Esophagus muscularis mucosa (tissue), 4 donors: ENCODE data around the gene DHPS.

ENCODE experiments used
- EP300 ChIP-seq: sonication (generic); formaldehyde crosslinking; IDR thresholded peaks from one replicate; pipeline ENCODE4 v1.6.1; 2017; ENCODE audit warnings: antibody characterized with exemption
- POLR2A ChIP-seq: fragments of 450-650 bp; IDR thresholded peaks from one replicate; pipeline ENCODE4 v1.6.1; 2017; ENCODE audit warnings: antibody characterized with exemption, moderate library complexity, mild to moderate bottlenecking, low read depth
- TF ChIP-seq, protein P1 (sequence below), 3 experiments: fragments of 200-600 bp in 2 of 3; fragments of 450-650 bp in 1 of 3; sonication (generic) in 2 of 3; IDR thresholded peaks; one replicate each; pipeline ENCODE4 v1.5.1; 2017 to 2019; ENCODE audit warnings: antibody characterized with exemption in 3 of 3, mild to moderate bottlenecking in 2 of 3, moderate library complexity in 1 of 3

DNA sequence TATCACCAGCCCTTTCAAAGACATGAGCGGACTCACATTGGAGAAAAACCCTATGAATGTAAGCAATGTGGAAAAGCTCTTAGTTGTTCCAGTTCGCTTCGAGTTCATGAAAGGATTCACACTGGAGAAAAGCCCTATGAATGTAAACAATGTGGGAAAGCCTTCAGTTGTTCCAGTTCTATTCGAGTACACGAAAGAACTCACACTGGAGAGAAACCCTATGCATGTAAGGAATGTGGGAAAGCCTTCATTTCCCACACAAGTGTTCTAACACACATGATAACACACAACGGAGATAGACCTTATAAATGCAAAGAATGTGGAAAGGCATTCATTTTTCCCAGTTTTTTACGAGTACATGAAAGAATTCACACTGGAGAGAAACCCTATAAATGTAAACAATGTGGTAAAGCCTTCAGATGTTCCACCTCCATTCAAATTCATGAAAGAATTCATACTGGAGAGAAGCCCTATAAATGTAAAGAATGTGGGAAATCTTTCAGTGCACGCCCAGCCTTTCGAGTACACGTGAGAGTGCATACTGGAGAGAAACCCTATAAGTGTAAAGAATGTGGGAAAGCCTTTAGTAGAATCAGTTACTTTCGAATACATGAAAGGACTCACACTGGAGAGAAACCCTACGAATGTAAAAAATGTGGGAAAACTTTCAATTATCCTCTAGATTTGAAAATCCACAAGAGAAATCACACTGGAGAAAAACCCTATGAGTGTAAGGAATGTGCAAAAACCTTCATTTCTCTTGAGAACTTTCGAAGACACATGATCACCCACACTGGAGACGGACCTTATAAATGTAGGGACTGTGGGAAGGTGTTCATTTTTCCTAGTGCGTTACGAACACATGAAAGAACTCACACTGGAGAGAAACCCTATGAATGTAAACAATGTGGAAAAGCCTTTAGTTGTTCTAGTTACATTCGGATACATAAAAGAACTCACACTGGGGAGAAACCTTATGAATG is 53.3 kb downstream of the DHPS start:
- TF ChIP-seq EP300 (no peak), POLR2A (no peak)
- TF ChIP-seq, protein P1, sequence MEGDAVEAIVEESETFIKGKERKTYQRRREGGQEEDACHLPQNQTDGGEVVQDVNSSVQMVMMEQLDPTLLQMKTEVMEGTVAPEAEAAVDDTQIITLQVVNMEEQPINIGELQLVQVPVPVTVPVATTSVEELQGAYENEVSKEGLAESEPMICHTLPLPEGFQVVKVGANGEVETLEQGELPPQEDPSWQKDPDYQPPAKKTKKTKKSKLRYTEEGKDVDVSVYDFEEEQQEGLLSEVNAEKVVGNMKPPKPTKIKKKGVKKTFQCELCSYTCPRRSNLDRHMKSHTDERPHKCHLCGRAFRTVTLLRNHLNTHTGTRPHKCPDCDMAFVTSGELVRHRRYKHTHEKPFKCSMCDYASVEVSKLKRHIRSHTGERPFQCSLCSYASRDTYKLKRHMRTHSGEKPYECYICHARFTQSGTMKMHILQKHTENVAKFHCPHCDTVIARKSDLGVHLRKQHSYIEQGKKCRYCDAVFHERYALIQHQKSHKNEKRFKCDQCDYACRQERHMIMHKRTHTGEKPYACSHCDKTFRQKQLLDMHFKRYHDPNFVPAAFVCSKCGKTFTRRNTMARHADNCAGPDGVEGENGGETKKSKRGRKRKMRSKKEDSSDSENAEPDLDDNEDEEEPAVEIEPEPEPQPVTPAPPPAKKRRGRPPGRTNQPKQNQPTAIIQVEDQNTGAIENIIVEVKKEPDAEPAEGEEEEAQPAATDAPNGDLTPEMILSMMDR (IDR thresholded peaks at IDR 0.05) = no peak
